Nephron progenitor cell (in vitro differentiated cells): ENCODE measurements around the gene DDX42.
"Not testable (repeated sequence)": the region's sequence is repeated elsewhere in the genome, so short reads cannot be mapped to it uniquely, and the experiment has no call there.

Experiments used
- DNase-seq: peaks from one replicate; pipeline ENCODE4 v3.0.0; 2021
- H3K27ac Mint-ChIP-seq: 2 replicates; pipeline ENCODE4 v1.8.0; 2021; ENCODE audit warnings: mild to moderate bottlenecking, moderate library complexity, mixed read lengths
- H3K27me3 Mint-ChIP-seq: 2 replicates; pipeline ENCODE4 v1.8.0; 2021; ENCODE audit warnings: mild to moderate bottlenecking, low read depth, mixed read lengths; ENCODE audit not compliant: poor library complexity
- H3K36me3 Mint-ChIP-seq: 2 replicates; pipeline ENCODE4 v1.8.0; 2021; ENCODE audit warnings: low read depth, mixed read lengths
- H3K4me1 Mint-ChIP-seq: 2 replicates; pipeline ENCODE4 v1.8.0; 2021; ENCODE audit warnings: mixed read lengths
- H3K4me3 Mint-ChIP-seq: 2 replicates; pipeline ENCODE4 v1.8.0; 2021; ENCODE audit warnings: mild to moderate bottlenecking, moderate library complexity, mixed read lengths
- H3K9me3 Mint-ChIP-seq: 2 replicates; pipeline ENCODE4 v1.8.0; 2021; ENCODE audit warnings: mild to moderate bottlenecking, moderate library complexity, mixed read lengths
- TF ChIP-seq, protein P1 (sequence below): fragments of 200-600 bp; sonication (generic); IDR thresholded peaks from 2 replicates; pipeline ENCODE4 v1.5.0; 2021; ENCODE audit warnings: antibody characterized with exemption

The DDX42 gene

DNA sequence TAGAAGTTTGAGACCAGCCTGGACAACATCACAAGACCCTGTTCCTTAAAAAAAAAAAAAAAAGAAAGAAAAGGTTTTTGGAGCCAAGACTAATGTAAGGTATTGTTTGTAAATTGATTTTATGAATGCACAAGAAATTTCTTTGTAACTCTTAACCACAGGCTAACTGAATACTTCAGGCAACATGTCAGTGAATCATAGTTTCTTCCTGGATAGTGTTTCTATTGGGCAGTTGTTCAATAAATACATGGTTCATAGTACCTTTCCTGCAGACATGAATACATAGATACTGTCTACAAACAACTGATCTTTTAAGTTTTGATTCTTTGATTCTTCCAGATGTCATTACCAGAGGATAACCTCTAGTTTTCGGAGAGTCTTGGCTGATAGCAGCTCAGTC, 11.6 kb downstream of the DDX42 start:
- DNase-seq: no peak
- Mint-ChIP-seq H3K36me3 (peaks cover 49% of the 10 kb centered on the region), H3K27ac (no peak overlapping the region), H3K4me1 (peaks cover 7% of the 10 kb centered on the region), H3K4me3 (no peak overlapping the region), H3K27me3 (no peaks in the 10 kb centered on the region), H3K9me3 (no peaks in the 10 kb centered on the region)
- TF ChIP-seq, protein P1, sequence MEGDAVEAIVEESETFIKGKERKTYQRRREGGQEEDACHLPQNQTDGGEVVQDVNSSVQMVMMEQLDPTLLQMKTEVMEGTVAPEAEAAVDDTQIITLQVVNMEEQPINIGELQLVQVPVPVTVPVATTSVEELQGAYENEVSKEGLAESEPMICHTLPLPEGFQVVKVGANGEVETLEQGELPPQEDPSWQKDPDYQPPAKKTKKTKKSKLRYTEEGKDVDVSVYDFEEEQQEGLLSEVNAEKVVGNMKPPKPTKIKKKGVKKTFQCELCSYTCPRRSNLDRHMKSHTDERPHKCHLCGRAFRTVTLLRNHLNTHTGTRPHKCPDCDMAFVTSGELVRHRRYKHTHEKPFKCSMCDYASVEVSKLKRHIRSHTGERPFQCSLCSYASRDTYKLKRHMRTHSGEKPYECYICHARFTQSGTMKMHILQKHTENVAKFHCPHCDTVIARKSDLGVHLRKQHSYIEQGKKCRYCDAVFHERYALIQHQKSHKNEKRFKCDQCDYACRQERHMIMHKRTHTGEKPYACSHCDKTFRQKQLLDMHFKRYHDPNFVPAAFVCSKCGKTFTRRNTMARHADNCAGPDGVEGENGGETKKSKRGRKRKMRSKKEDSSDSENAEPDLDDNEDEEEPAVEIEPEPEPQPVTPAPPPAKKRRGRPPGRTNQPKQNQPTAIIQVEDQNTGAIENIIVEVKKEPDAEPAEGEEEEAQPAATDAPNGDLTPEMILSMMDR: no peak

DNA sequence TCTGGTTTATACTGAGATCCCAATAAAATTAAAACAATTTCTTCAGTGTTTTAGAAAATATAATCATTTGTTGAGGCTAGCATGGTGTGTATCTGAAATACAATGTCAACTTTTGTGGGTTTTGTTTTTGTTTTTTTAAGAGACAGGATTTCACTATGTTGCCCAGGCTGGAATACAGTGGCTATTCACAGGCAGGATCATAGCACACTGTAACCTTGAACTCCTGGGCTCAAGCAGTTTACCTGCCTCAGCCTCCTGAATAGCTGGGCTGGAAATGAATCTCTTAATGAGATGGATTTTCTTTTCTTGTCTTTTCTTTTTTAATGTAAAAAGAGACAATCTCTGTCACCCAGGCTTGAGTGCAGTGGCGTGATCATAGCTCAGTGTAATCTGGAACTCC, 12.1 kb downstream of the DDX42 start:
- Mint-ChIP-seq H3K9me3 (no peaks in the 10 kb centered on the region), H3K4me1 (peaks cover 7% of the 10 kb centered on the region), H3K27me3 (no peaks in the 10 kb centered on the region), H3K36me3 (peaks cover 43% of the 10 kb centered on the region), H3K27ac (no peak overlapping the region), H3K4me3 (no peak overlapping the region)
- no peak for DNase-seq
- TF ChIP-seq, protein P1: no peak

DNA sequence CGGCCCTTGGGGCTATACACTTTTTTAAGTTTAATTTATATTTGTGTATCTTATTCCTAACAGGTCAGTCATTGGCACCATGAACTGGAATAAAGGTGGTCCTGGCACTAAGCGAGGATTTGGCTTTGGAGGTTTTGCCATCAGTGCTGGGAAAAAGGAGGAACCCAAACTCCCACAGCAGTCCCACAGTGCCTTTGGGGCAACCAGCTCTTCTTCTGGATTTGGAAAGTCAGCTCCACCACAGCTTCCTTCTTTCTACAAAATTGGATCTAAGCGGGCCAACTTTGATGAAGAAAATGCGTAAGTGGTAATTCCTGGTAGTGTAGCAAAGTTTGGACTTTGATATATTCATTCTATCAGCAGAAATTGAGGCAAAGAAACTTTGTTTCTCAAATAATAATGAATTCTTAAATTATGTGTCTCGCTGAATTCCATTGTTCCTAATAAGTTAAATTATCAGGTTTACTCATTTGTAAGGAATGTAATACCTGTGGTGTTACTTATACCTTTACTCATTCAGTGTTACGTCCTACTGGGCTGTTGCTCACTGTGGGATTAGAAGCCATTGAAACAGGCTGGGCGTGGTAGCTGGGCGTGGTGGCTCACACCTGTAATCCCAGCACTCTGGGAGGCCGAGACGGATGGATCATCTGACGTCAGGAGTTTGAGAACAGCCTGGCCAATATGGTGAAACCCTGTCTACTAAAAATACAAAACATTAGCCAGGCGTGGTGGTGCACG, 13.2 kb downstream of the DDX42 start:
- Mint-ChIP-seq H3K36me3 (peaks cover 40% of the 10 kb centered on the region), H3K4me1 (peaks cover 6% of the 10 kb centered on the region), H3K9me3 (no peaks in the 10 kb centered on the region), H3K4me3 (no peak overlapping the region), H3K27me3 (no peaks in the 10 kb centered on the region), H3K27ac (no peak overlapping the region)
- TF ChIP-seq, protein P1: no peak
- DNase-seq: no peak

DNA sequence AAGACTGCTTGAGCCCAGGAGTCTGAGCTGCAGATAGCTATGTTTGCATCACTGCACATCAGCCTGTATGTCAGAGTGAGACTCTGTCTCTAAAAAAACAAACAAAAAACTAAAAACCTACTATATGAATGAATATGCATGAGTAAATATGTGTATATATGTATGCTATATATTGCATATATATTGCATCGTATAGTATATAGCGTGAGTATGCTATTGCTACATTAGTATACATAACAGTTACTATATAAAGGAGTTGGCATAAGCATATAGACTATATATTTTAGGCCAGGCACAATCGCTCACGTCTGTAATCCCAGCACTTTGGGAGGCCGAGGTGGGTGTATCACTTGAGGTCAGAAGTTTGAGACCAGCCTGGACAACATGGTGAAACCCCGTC, 16.1 kb downstream of the DDX42 start:
- no peak overlapping the region for H3K4me3 Mint-ChIP-seq
- DNase-seq: no peak
- TF ChIP-seq, protein P1: no peak
- H3K4me1 Mint-ChIP-seq: no peaks in the 10 kb centered on the region
- peaks cover 55% of the 10 kb centered on the region for H3K36me3 Mint-ChIP-seq
- H3K9me3 Mint-ChIP-seq: no peaks in the 10 kb centered on the region
- H3K27ac Mint-ChIP-seq: no peak overlapping the region
- H3K27me3 Mint-ChIP-seq: no peaks in the 10 kb centered on the region

DNA sequence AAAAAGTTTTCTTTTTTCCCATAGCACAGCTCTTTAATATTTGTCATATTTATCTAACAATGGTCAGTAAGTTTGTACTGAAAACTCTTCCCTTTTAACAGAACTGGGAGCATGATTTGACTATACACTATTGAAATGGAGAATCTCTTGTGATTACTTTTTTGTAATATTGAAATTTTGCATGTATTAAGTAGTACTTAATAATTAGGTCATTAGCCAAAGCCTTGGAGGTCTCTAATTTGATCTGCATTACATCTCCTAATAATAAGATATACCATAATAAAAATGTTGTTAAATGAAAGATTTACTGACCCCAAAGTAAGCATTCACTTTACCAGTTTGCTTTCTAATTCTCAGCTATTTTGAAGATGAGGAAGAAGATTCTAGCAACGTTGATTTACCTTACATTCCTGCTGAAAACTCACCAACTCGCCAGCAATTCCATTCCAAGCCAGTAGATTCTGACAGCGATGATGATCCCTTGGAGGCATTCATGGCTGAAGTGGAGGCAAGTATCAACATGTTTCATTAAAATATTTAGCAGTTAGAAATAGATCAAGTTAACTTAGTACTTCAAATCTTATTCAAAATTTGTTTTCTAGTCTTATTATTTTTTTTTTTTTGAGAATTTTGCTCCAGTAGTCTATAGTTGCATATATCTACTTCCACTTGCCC, 18.2 kb downstream of the DDX42 start:
- Mint-ChIP-seq H3K36me3 (peaks cover 60% of the 10 kb centered on the region), H3K4me1 (no peaks in the 10 kb centered on the region), H3K4me3 (no peak overlapping the region)

DNA sequence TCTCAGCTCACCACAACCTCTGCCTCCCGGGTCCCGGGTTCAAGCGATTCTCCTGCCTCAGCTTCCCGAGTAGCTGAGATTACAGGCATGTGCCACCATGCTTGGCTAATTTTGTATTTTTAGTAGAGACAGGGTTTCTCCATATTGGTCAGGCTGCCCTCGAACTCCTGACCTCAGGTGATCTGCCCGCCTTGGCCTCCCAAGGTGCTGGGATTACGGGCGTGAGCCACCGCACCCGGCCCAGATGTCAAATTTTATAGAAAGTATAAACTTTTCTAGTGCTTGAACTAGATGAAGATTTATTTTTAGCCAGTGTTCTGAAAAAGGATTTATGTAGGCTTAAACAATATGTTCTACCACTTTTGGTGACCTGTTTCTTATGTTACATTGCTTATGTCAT, 22.4 kb downstream of the DDX42 start:
- DNase-seq, H3K4me3 Mint-ChIP-seq, H3K27ac Mint-ChIP-seq, H3K4me1 Mint-ChIP-seq, H3K27me3 Mint-ChIP-seq, H3K9me3 Mint-ChIP-seq: not testable (repeated sequence)
- peaks cover 71% of the 10 kb centered on the region for H3K36me3 Mint-ChIP-seq

More for the DNA sequence above, 18.2 kb downstream of the DDX42 start:
- DNase-seq: no peak
- TF ChIP-seq, protein P1: no peak
- no peaks in the 10 kb centered on the region for H3K27me3 Mint-ChIP-seq
- H3K27ac Mint-ChIP-seq: no peak overlapping the region
- no peaks in the 10 kb centered on the region for H3K9me3 Mint-ChIP-seq
